IPS-15b (cell line): ENCODE data around the gene LZTFL1.

Source experiments
- H3K27me3 ChIP-seq: one replicate; pipeline ENCODE4 v1.6.1; 2013; ENCODE audit warnings: low read length; ENCODE audit not compliant: control insufficient read depth, insufficient read depth
- H3K36me3 ChIP-seq: one replicate; pipeline ENCODE4 v1.6.1; 2013; ENCODE audit warnings: low read length; ENCODE audit not compliant: control insufficient read depth, insufficient read depth
- H3K4me1 ChIP-seq: one replicate; pipeline ENCODE4 v1.6.1; 2013; ENCODE audit warnings: mild to moderate bottlenecking, low read length; ENCODE audit not compliant: control insufficient read depth, insufficient read depth
- H3K4me3 ChIP-seq: one replicate; pipeline ENCODE4 v1.5.1; 2013; ENCODE audit warnings: low read depth, low read length
- H3K9ac ChIP-seq: one replicate; pipeline ENCODE4 v1.6.1; 2013; ENCODE audit warnings: low read depth, mild to moderate bottlenecking, low read length
- H3K9me3 ChIP-seq: one replicate; pipeline ENCODE4 v1.6.1; 2013; ENCODE audit warnings: mild to moderate bottlenecking, low read length; ENCODE audit not compliant: control insufficient read depth, insufficient read depth

LZTFL1 gene

DNA sequence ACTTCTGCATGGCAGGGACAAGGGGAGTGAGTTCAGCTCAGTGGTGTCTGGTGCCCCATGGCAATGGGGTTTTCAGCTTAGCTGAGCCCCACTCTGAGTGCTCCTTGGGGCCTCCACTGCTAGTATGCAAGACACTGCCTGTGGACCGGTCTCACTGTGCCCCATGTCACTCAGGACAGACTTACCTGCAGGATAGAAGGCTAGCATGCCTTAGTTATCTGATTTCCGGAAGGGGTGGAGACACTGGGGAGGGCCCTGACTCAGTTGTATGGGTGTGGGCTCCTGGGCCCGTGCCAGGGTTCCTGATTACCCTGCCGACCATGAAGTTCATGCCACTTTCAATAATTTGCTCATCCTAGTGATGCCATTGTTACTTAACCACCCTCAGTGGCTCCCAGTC lies 41.3 kb downstream of the LZTFL1 start:
- no peaks in the 10 kb centered on the region for H3K4me1 ChIP-seq
- no peaks in the 10 kb centered on the region for H3K9me3 ChIP-seq
- H3K27me3 ChIP-seq = peaks cover 29% of the 10 kb centered on the region
- H3K4me3 ChIP-seq = no peak overlapping the region
- H3K9ac ChIP-seq = no peak overlapping the region
- H3K36me3 ChIP-seq = no peaks in the 10 kb centered on the region

DNA sequence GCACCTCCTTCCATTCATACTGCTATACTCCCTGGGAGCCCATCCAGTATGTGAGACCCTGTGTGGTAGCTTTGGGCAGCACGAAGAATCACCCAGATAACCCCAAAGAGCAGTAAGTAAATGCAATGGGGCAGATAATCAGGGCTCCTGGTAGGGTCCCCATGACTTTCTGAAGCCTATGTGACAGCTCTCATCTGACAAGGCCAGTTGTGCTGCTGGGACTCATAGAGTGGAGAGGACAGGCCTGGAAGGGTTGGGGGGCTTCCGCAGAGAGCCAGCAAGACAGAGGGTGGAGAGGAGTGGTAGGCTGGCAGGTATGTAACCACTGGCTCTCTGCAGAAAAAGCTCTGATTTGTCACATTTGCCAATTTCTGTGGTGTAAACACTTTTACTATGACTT lies 42.3 kb downstream of the LZTFL1 start:
- no peaks in the 10 kb centered on the region for H3K9me3 ChIP-seq
- no peak overlapping the region for H3K9ac ChIP-seq
- no peak overlapping the region for H3K4me3 ChIP-seq
- H3K36me3 ChIP-seq = no peaks in the 10 kb centered on the region
- H3K27me3 ChIP-seq = peaks cover 39% of the 10 kb centered on the region
- H3K4me1 ChIP-seq = no peaks in the 10 kb centered on the region

DNA sequence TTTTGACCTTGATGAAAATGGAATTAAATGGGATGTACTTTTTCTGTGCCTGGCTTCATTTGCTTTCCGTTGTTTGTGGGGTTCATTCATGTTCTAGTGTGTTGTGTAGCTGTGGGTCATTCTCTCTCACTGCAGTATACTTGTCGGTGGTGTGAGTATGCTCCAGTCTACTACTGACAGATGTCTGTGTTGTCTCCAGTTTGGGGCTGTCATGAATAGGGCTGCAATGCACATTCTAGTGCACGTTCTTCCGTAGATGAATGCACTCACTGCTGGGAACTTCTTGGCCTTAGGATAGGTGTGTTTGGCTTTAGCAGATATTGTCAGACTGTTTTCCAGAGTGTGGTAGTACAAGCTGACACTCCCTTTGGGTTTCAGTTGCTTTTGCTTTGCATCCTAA lies 43.9 kb downstream of the LZTFL1 start:
- Histone ChIP-seq H3K4me3 (no peak overlapping the region), H3K9me3 (no peaks in the 10 kb centered on the region), H3K36me3 (no peaks in the 10 kb centered on the region), H3K9ac (no peak overlapping the region), H3K4me1 (no peaks in the 10 kb centered on the region), H3K27me3 (peaks cover 51% of the 10 kb centered on the region)

DNA sequence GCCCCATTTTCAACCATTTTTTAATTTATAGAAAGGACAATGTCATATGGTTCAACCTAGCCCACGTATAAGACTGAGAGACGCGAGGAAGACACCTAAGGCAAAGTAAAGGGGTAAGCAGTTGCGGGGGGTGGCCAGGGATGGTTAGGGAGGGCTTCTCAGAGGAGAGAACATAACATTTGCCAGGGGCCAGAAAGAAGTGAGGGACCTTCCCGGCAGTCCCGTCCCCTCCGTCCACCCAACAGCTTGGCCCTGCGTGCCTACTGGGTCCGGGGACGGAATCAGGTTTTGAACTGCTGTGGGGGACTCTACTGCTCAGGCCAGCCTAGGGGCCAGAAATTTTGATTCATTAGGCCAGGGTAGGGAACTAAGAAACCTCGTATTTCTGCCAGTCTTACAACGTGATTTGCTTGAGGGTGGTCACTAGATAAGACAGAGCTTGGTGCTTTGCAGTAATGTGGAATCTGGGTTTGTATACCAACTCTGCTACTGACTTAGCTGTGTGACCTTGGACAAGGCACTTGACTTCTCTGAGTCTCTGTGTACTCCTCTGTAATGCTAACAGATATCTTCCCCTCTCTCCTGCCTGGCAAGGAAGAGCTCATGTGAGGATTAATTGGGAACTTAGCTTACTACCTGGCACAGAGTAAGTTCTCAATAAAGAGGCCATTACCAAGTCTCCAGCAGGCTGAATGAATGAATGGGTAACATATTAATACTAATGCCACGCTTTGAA lies 44.8 kb downstream of the LZTFL1 start:
- Histone ChIP-seq H3K36me3 (no peaks in the 10 kb centered on the region), H3K4me3 (peak overlapping the region; percentile 70), H3K4me1 (no peaks in the 10 kb centered on the region), H3K27me3 (peaks cover 57% of the 10 kb centered on the region), H3K9me3 (no peaks in the 10 kb centered on the region), H3K9ac (no peak overlapping the region)

- Histone ChIP-seq H3K9ac (no peak within 1 kb of the TSS), H3K36me3 (no peaks in the 10 kb centered on the region), H3K27me3 (peaks cover 60% of the 10 kb centered on the region), H3K4me3 (peak within 1 kb of the TSS; percentile 70), H3K4me1 (no peaks in the 10 kb centered on the region), H3K9me3 (no peaks in the 10 kb centered on the region)
Measured at GRCh38 chr3:45795882-45796765, 45.8 kb downstream of the LZTFL1 start, which contains the start of gene SLC6A20. SLC6A20 (minus strand) TSS chr3:45796536; CDS start chr3:45796419, 117 bp downstream.

GRCh38 chr3:45795509-45795881 lies 46.4 kb downstream of the LZTFL1 start:
- peak overlapping the region; percentile 70 for H3K4me3 ChIP-seq
- H3K9ac ChIP-seq = no peak overlapping the region
- no peaks in the 10 kb centered on the region for H3K9me3 ChIP-seq
- peaks cover 60% of the 10 kb centered on the region for H3K27me3 ChIP-seq
- no peaks in the 10 kb centered on the region for H3K4me1 ChIP-seq
- H3K36me3 ChIP-seq = no peaks in the 10 kb centered on the region

DNA sequence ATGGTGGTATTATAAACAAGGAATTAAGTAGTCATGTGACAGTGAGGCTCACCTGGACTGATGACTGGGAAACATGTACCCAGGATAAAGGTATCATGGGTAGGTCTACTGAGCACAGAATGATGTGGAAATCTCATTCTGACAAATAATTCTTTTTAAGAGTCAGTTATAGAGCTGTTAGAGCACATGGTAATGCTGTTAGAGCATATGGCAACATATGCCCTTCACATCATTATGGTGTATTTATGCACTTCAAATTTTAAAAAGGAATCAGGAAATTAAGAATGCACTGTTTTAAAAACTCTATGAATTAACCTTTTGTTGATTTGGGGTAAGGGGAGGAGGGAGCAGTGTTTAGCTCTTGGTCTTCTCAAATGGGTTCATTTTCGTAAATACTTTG lies 47.3 kb downstream of the LZTFL1 start:
- Histone ChIP-seq H3K27me3 (peaks cover 60% of the 10 kb centered on the region), H3K4me3 (no peak overlapping the region), H3K9me3 (no peaks in the 10 kb centered on the region), H3K4me1 (no peaks in the 10 kb centered on the region), H3K36me3 (no peaks in the 10 kb centered on the region), H3K9ac (no peak overlapping the region)

GRCh38 chr3:45794177-45794560 lies 47.8 kb downstream of the LZTFL1 start:
- peaks cover 60% of the 10 kb centered on the region for H3K27me3 ChIP-seq
- no peaks in the 10 kb centered on the region for H3K9me3 ChIP-seq
- H3K9ac ChIP-seq = no peak overlapping the region
- no peaks in the 10 kb centered on the region for H3K4me1 ChIP-seq
- H3K4me3 ChIP-seq = no peak overlapping the region
- no peaks in the 10 kb centered on the region for H3K36me3 ChIP-seq

DNA sequence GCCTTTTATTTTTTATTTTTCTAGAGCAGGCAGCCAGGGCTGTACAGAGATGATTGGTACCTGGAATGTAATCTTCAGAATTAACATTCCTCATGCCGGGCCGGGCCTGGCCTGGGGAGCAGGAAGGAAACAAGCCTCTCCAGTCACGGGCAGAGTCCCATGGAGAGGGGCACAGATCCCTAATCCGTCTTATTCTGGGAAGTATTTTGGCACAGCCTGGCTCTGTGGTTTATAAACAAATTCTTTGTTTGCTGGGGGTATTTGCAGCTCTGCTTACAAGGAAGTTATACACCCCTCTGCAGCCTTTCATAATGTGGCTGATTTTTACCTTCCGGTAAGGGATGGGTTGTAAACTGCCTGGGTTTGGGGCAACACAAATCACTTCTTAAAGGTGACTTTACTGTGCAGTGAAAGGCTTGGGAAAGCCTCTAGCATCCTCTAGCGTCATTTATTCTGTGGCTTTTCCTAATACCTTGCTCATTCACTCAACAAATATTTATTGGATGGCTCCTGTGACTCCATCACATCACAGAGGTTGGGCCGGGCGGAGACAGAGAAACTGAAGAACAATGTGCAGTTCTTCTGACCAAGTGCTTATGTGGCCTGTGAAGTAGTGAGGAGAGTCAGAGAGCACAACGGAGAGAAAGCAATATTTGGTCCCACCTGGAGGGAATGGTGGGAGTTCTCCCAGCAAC lies 48.3 kb downstream of the LZTFL1 start:
- H3K9me3 ChIP-seq = no peaks in the 10 kb centered on the region
- H3K4me3 ChIP-seq = no peak overlapping the region
- H3K9ac ChIP-seq = no peak overlapping the region
- H3K4me1 ChIP-seq = no peaks in the 10 kb centered on the region
- no peaks in the 10 kb centered on the region for H3K36me3 ChIP-seq
- peaks cover 56% of the 10 kb centered on the region for H3K27me3 ChIP-seq

DNA sequence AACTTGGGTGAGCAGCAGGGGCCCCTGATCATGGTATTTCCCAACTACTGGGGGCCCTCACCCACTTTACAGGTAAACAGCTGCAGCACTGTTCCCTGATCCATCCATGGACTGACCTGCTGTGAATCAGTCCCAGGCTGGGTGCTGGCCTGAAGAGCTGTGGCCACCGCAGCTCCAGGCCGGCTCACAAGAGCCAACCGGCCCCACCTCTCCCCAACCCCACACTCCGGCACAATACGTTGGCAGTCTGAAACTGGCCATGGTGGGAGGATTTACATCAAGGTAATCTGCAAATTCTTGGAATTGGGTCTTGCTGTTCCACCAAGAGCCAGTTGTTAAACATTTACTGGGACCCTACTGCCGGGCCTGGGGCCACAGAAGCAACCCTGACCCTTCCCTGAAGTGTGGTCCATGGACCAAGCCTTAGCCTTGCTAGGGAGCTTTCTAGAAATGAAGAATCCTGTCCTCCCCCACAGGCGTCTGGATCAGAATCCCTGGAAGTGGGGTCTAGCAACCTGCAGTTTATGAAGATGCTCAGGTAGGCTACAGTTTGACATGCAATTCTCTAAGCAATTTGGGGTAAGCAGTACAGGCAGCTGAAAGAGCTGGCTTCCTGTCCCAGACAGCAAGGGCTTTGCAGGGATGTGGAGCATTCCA lies 49.3 kb downstream of the LZTFL1 start:
- Histone ChIP-seq H3K4me3 (no peak overlapping the region), H3K4me1 (no peaks in the 10 kb centered on the region), H3K36me3 (no peaks in the 10 kb centered on the region), H3K9ac (no peak overlapping the region), H3K9me3 (no peaks in the 10 kb centered on the region), H3K27me3 (peaks cover 49% of the 10 kb centered on the region)

DNA sequence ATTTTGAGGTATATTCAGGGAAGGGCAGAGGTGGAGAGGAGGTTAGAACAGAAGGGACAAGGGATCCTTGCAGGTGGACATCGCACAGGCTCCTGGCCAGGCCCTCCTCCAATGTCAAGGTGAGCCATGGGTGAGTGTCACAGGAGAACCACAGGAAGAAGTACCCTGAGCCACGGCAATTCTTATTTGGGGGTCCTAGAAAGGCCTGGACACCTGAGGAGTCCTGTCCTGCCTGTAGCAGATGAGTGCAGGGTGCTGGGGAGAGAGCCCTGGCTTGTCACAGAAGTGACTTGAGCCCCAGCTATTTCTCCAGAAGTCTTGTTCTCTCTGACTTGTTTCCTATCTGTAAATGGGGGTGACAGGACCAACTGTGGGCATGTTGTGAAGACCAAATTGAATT lies 49.9 kb downstream of the LZTFL1 start:
- H3K27me3 ChIP-seq = peaks cover 43% of the 10 kb centered on the region
- no peaks in the 10 kb centered on the region for H3K36me3 ChIP-seq
- no peaks in the 10 kb centered on the region for H3K9me3 ChIP-seq
- H3K4me1 ChIP-seq = no peaks in the 10 kb centered on the region
- H3K9ac ChIP-seq = no peak overlapping the region
- no peak overlapping the region for H3K4me3 ChIP-seq
